CD4-positive, CD25-positive, alpha-beta regulatory T cell (primary cell): ENCODE measurements around the gene RSPH3. TPM values are rescaled to one million over a fixed set of nuclear protein-coding genes. Genes with fewer than 3 reads are reported as not detected.
"Not testable (repeated sequence)": the region's sequence is repeated elsewhere in the genome, so short reads cannot be mapped to it uniquely, and the experiment has no call there.

Source experiments
- ATAC-seq, 2 donors: fragments of 150-1000 bp; cut with Tn5 transposase; one replicate each; pipeline ENCODE4 v1.10.0; 2021; ENCODE audit warnings: low read depth in 2 of 2, moderate number of reproducible peaks in 2 of 2, moderate library complexity in 1 of 2
- DNase-seq, 3 donors: peaks; one replicate each; pipeline versions ENCODE4 v3.0.0 to v3.0.0-alpha.2; 2012 to 2022; ENCODE audit warnings: mixed read lengths in 1 of 3
- H3K27ac ChIP-seq: one replicate; pipeline ENCODE4 v1.7.0; 2013; ENCODE audit warnings: mild to moderate bottlenecking, low read length; ENCODE audit not compliant: insufficient read depth, poor library complexity, severe bottlenecking
- H3K27me3 ChIP-seq: one replicate; pipeline ENCODE4 v1.7.0; 2013; ENCODE audit warnings: low read length; ENCODE audit not compliant: control insufficient read depth, insufficient read depth
- H3K36me3 ChIP-seq: one replicate; pipeline ENCODE4 v1.7.0; 2013; ENCODE audit warnings: mild to moderate bottlenecking, low read length, moderate library complexity; ENCODE audit not compliant: control insufficient read depth, insufficient read depth
- H3K4me1 ChIP-seq: 2 replicates; pipeline ENCODE4 v1.7.0; 2013; ENCODE audit warnings: mild to moderate bottlenecking, low read length; ENCODE audit not compliant: insufficient read depth, control insufficient read depth, poor library complexity, severe bottlenecking
- H3K4me3 ChIP-seq: one replicate; pipeline ENCODE4 v1.7.0; 2013; ENCODE audit warnings: low read depth, mild to moderate bottlenecking, low read length, moderate library complexity
- H3K9me3 ChIP-seq, 2 experiments: 1 replicate in 1 of 2; 2 replicates in 1 of 2; pipeline ENCODE4 v1.7.0; 2013; ENCODE audit warnings: low read length in 2 of 2, mild to moderate bottlenecking in 1 of 2, moderate library complexity in 1 of 2; ENCODE audit not compliant: control insufficient read depth in 2 of 2
- H3K27ac Mint-ChIP-seq, 3 donors: one replicate each; pipeline ENCODE4 v1.8.0; 2020 to 2022; ENCODE audit warnings: mild to moderate bottlenecking in 3 of 3, mixed read lengths in 3 of 3, moderate library complexity in 2 of 3
- H3K27me3 Mint-ChIP-seq: one replicate; pipeline ENCODE4 v1.8.0; 2022; ENCODE audit warnings: mild to moderate bottlenecking, mixed read lengths
- H3K36me3 Mint-ChIP-seq: one replicate; pipeline ENCODE4 v1.8.0; 2020; ENCODE audit warnings: mixed read lengths
- H3K4me1 Mint-ChIP-seq, 4 donors: one replicate each; pipeline ENCODE4 v1.8.0; 2020 to 2022; ENCODE audit warnings: mixed read lengths in 4 of 4, mild to moderate bottlenecking in 1 of 4
- H3K4me3 Mint-ChIP-seq, 4 donors: one replicate each; pipeline ENCODE4 v1.8.0; 2020 to 2022; ENCODE audit warnings: mild to moderate bottlenecking in 4 of 4, mixed read lengths in 4 of 4, moderate library complexity in 3 of 4
- H3K9me3 Mint-ChIP-seq, 7 donors: one replicate each; pipeline ENCODE4 v1.8.0; 2020 to 2022; ENCODE audit warnings: mixed read lengths in 7 of 7, mild to moderate bottlenecking in 3 of 7, moderate library complexity in 2 of 7
- polyA plus RNA-seq, 4 donors: library from polyadenylated mRNA; unstranded; fragments of 300-500 nt; fragmentation: Illumina TruSeq; gene quantifications; one replicate each; pipeline ENCODE4 v1.2.3, GENCODE V29; 2021
- total RNA-seq: library from RNA; stranded (reverse); gene quantifications from one replicate; pipeline ENCODE4 v1.2.3, GENCODE V29; 2022

Gene RSPH3
- total and polyA plus RNA-seq, 5 donors from 2014 or later: 1.5 to 3.4 (median 2.4) TPM

DNA sequence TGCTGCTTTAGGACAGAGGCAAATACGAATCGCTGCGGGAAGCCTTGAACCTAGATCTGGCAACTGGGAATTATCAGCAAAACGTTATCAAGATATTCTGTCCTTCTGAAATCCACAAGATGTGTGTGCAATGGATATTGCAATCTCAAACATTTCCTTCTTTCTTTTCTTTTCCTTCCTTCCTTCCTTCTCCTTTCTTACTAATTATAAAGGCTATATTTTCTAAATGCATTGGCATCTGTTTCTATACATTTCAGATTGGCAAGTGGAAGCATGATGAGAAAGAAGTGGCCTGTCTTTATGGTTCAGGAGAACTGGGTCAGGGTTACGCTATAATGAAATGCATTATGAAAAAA is 42.8 kb upstream of the RSPH3 start:
- H3K4me3 ChIP-seq: peak overlapping the region; percentile 100
- Mint-ChIP-seq H3K4me3 (peak overlapping the region; percentile 93 to 100 (median 98)), H3K4me1 (peaks cover 7 to 69% (median 46%) of the 10 kb centered on the region in 4 donors), H3K27ac (peak overlapping the region; percentile 98 to 100 (median 98)), H3K27me3 (no peaks in the 10 kb centered on the region), H3K36me3 (peaks cover 61% of the 10 kb centered on the region), H3K9me3 (peaks cover 0 to 3% (median 0%) of the 10 kb centered on the region in 7 donors)
- peaks cover 58% of the 10 kb centered on the region for H3K36me3 ChIP-seq
- no peaks in the 10 kb centered on the region for H3K9me3 ChIP-seq
- ATAC-seq (no peak), DNase-seq (no peak)
- H3K4me1 ChIP-seq: peaks cover 66% of the 10 kb centered on the region
- H3K27ac ChIP-seq: peak overlapping the region; percentile 93
- no peaks in the 10 kb centered on the region for H3K27me3 ChIP-seq

DNA sequence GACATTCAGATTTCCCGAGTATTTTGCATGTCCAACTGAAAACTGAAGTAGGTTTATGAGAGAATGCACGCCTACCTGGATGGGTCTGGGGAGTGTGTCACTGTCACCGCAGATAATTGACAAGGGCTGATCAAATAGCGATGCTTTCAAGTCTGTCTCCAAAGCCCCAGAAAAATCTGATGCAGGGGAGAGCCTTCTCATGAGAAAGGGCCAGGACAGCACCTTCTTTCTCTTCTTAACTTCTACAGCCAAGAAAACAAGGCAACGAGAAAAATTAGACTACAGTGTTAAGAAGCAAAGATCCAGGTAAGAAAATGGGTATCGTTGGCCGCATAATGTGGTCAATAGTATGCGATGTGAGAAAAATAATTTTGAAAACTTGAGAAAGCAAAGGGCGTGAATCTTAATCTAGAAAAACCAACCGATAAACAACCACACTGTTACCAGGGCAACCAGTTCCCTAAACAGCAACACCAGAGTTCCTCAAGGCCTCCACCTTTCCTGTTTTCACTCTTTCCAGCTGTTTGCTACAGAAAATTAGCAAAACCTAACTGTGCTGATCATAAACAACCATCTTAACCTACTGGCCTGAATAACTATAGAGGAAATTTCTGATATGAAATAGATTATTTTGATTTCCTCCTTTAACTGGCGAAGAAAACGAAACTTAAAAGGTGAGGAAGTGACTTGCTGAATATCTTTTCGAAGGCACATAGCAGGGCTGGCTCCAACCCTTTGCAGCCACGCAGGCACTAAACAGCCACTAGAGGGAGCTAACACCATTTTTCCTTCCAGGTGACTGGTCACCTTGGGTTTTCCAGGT is 42.2 kb upstream of the RSPH3 start:
- Mint-ChIP-seq H3K4me1 (peaks cover 7 to 69% (median 46%) of the 10 kb centered on the region in 4 donors), H3K4me3 (peak overlapping the region; percentile 93 to 100 (median 98)), H3K27me3 (no peaks in the 10 kb centered on the region), H3K9me3 (peaks cover 0 to 3% (median 0%) of the 10 kb centered on the region in 7 donors), H3K36me3 (peaks cover 67% of the 10 kb centered on the region), H3K27ac (peak overlapping the region; percentile 98 to 100 (median 98))
- Histone ChIP-seq H3K27ac (peak overlapping the region; percentile 93), H3K9me3 (no peaks in the 10 kb centered on the region), H3K4me1 (peaks cover 71% of the 10 kb centered on the region), H3K4me3 (peak overlapping the region; percentile 100), H3K36me3 (peaks cover 64% of the 10 kb centered on the region), H3K27me3 (no peaks in the 10 kb centered on the region)
- peak; percentile 72 to 92 (median 91) for DNase-seq
- peak; percentile 59 to 61 for ATAC-seq

DNA sequence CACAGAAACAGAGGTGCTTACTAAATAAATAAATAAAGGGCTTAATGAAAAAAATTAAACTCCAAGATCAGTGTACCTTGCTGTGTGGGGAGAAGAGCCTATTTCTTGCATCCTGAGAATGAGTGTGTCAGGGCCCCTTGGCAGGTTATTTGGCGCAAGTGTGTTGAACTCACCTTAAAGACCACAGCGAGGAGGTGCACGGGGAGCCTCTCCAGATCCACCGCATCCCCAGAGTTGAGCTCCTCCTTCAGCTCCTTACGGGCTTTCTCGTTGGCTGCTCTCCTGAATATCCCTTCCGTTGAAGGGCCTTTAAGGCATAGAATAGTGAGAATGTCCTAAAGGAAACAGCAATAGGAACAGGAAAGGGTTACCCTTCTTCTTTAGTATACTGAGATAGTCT is 41.2 kb upstream of the RSPH3 start:
- Histone ChIP-seq H3K4me3 (peak overlapping the region; percentile 100), H3K27ac (peak overlapping the region; percentile 93), H3K27me3 (no peaks in the 10 kb centered on the region), H3K36me3 (peaks cover 74% of the 10 kb centered on the region), H3K4me1 (peaks cover 75% of the 10 kb centered on the region), H3K9me3 (no peaks in the 10 kb centered on the region)
- ATAC-seq (no peak), DNase-seq (no peak)
- Mint-ChIP-seq H3K4me3 (peak overlapping the region; percentile 93 to 100 (median 98)), H3K4me1 (peaks cover 7 to 71% (median 45%) of the 10 kb centered on the region in 4 donors), H3K36me3 (peaks cover 72% of the 10 kb centered on the region), H3K27me3 (no peaks in the 10 kb centered on the region), H3K9me3 (peaks cover 0 to 3% (median 0%) of the 10 kb centered on the region in 7 donors), H3K27ac (peak overlapping the region; percentile 98 to 100 (median 98))

DNA sequence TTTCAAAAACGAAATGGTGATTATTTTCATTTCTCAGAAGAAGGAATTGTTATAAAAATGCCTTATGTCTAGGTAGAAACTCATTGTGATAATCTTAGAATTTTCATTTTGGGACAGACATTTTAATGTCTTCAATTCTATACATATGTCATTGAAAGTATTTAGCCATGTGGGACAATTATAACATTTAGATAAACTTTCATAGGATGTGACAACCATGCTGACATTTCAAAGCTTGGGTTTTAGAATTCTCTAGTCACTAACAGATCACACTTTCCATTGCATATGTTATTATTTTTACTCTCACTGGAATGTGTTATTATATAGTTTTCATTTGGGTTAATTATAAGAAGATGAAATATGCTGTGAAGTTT is 39.9 kb upstream of the RSPH3 start:
- Mint-ChIP-seq H3K4me3 (peak overlapping the region; percentile 93 to 100 (median 98)), H3K9me3 (peaks cover 0 to 2% (median 0%) of the 10 kb centered on the region in 7 donors), H3K36me3 (peaks cover 83% of the 10 kb centered on the region), H3K27ac (peak overlapping the region; percentile 92 to 98 (median 94)), H3K27me3 (no peaks in the 10 kb centered on the region), H3K4me1 (peaks cover 16 to 75% (median 44%) of the 10 kb centered on the region in 4 donors)
- H3K27me3 ChIP-seq: no peaks in the 10 kb centered on the region
- no peaks in the 10 kb centered on the region for H3K9me3 ChIP-seq
- H3K4me3 ChIP-seq: peak overlapping the region; percentile 100
- H3K27ac ChIP-seq: peak overlapping the region; percentile 93
- H3K36me3 ChIP-seq: peaks cover 87% of the 10 kb centered on the region
- H3K4me1 ChIP-seq: peaks cover 73% of the 10 kb centered on the region
- ATAC-seq: no peak
- DNase-seq: no peak

GRCh38 chr6:159038914-159039884 is 39.2 kb upstream of the RSPH3 start:
- H3K9me3 Mint-ChIP-seq: no peaks in the 10 kb centered on the region
- peak; percentile 2 to 20 for ATAC-seq
- no peaks in the 10 kb centered on the region for H3K27me3 Mint-ChIP-seq
- Histone ChIP-seq H3K9me3 (no peaks in the 10 kb centered on the region), H3K4me3 (peak overlapping the region; percentile 100), H3K27me3 (no peaks in the 10 kb centered on the region), H3K4me1 (peaks cover 73% of the 10 kb centered on the region), H3K36me3 (peaks cover 93% of the 10 kb centered on the region), H3K27ac (peak overlapping the region; percentile 93)
- H3K27ac Mint-ChIP-seq: peak overlapping the region; percentile 92 to 98 (median 94)
- peak overlapping the region; percentile 93 to 100 (median 98) for H3K4me3 Mint-ChIP-seq
- H3K4me1 Mint-ChIP-seq: peaks cover 20 to 78% (median 46%) of the 10 kb centered on the region in 4 donors
- peak in 2 of 3 donors; percentile 39 to 65 for DNase-seq
- H3K36me3 Mint-ChIP-seq: peaks cover 80% of the 10 kb centered on the region

DNA sequence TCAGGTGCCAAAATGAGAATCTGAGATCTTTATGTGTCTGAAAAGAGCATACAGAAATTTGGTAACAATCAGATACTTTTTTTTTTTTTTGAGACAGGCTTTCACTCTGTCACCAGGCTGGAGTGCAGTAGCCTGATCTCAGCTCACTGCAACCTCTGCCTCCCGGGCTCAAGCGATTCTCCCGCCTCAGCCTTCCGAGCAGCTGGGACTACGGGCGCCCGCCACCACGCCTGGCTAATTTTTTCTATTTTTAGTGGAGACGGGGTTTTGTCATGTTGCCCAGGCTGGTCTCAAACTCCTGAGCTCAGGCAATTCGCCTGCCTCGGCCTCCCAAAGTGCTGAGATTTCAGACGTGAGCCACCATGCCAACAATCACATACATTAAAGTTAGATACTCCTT is 38.3 kb upstream of the RSPH3 start:
- H3K9me3 ChIP-seq, H3K27me3 ChIP-seq, H3K9me3 Mint-ChIP-seq, H3K27me3 Mint-ChIP-seq, ATAC-seq, DNase-seq: not testable (repeated sequence)
- Histone ChIP-seq H3K27ac (peak overlapping the region; percentile 93), H3K4me1 (peaks cover 70% of the 10 kb centered on the region), H3K4me3 (peak overlapping the region; percentile 10), H3K36me3 (peaks cover 85% of the 10 kb centered on the region)
- Mint-ChIP-seq H3K36me3 (peaks cover 72% of the 10 kb centered on the region), H3K27ac (peak overlapping the region in 2 of 3 donors; percentile 67 to 94), H3K4me1 (peaks cover 20 to 81% (median 48%) of the 10 kb centered on the region in 4 donors), H3K4me3 (peak overlapping the region in 3 of 4 donors; percentile 11 to 83 (median 76))

GRCh38 chr6:159037756-159038290 is 37.8 kb upstream of the RSPH3 start:
- H3K9me3 Mint-ChIP-seq: peaks cover 0 to 2% (median 0%) of the 10 kb centered on the region in 7 donors
- Histone ChIP-seq H3K4me3 (peak overlapping the region; percentile 10), H3K27me3 (no peaks in the 10 kb centered on the region), H3K4me1 (peaks cover 66% of the 10 kb centered on the region), H3K27ac (peak overlapping the region; percentile 93), H3K9me3 (no peaks in the 10 kb centered on the region), H3K36me3 (peaks cover 80% of the 10 kb centered on the region)
- H3K27me3 Mint-ChIP-seq: no peaks in the 10 kb centered on the region
- no peak for ATAC-seq
- no peak for DNase-seq
- peaks cover 20 to 84% (median 51%) of the 10 kb centered on the region in 4 donors for H3K4me1 Mint-ChIP-seq
- peak overlapping the region; percentile 59 to 97 (median 67) for H3K27ac Mint-ChIP-seq
- peaks cover 67% of the 10 kb centered on the region for H3K36me3 Mint-ChIP-seq
- H3K4me3 Mint-ChIP-seq: peak overlapping the region; percentile 60 to 83 (median 78)
